SK-MEL-5 (cell line): Measurements from ENCODE around the gene SMCHD1. TPM values are rescaled to one million over a fixed set of nuclear protein-coding genes. Genes with fewer than 3 reads are reported as not detected.
"Not testable (repeated sequence)": the region's sequence is repeated elsewhere in the genome, so short reads cannot be mapped to it uniquely, and the experiment has no call there.

ENCODE experiments used
- DNase-seq: peaks from one replicate; pipeline ENCODE4 v3.0.0-alpha.2; 2016; ENCODE audit warnings: low read depth, low spot score
- in situ Hi-C: cut with HindIII; loops from 2 replicates; pipeline ENCODE4 v1.10.0; 2016; ENCODE audit warnings: low sequenced_read_pairs, high pct_unique_total_duplicates, low pct_unique_long_range_greater_than_20kb
- total RNA-seq: library from RNA; depleted of rRNA; stranded (reverse); fragments of >200 nt; shearing (Covaris generic); gene quantifications from 2 replicates; pipeline ENCODE4 v1.2.3, GENCODE V29; 2014

SMCHD1 gene
- total RNA-seq, 1 experiment from 2014 or later: 40.3 TPM

DNA sequence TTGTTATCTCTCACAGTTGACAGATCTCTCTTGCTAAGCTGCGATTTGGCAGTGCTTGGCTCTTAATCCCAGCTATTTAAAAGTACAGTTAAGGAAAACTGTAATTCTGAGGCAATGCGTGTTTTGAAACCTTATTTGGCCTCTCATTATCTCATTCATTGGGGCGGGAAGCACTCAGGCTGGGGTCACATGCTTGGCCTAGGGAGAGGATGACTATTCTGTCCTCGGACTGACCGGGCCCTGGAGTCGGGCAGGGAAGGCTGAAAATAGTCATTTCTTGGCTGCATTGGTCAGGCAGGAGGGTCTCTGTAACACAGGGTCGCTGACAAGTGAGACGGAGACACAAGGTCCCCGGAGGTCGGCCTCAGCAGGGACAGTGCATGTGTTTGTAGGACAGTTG lies 171.1 kb downstream of the SMCHD1 start:
- in situ Hi-C loops: no loop called here

DNA sequence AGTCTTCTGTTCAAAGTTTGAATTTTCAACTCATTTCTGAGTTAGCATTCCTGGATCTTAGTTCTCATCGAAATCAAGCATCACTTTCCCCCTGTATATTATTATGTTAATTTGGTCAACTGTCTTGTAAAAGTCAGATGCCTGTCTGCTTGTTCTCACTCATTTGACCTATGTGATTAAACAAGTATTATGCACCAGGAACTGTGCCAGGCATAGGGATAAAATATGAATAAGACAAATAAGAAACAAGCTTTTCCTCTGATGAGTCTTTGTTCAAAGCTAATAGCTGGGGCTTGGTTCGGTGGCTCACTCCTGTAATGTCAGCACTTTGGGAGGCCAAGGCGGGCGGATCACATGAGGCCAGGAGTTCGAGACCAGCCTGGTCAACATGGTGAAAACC lies 171.5 kb downstream of the SMCHD1 start:
- DNase-seq: no peak
- in situ Hi-C loops: no loop called here

More for the DNA sequence above, 171.1 kb downstream of the SMCHD1 start:
- no peak for DNase-seq

DNA sequence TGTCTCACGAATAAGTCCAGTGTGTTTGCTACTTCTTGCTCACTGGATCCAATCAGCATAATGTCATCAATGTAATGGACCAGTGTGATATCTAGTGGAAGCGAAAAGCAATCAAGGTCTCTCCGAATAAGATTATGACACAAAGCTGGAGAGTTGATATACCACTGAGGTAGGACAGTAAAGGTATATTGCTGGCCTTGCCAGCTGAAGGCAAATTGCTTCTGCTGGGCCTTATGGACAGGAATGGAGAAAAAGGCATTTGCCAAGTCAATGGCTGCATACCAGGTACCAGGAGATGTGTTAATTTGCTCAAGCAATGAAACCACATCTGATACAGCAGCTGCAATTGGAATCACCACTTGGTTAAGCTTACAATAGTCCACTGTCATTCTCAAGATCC lies 180.6 kb downstream of the SMCHD1 start:
- DNase-seq, in situ Hi-C loops: not testable (repeated sequence)

DNA sequence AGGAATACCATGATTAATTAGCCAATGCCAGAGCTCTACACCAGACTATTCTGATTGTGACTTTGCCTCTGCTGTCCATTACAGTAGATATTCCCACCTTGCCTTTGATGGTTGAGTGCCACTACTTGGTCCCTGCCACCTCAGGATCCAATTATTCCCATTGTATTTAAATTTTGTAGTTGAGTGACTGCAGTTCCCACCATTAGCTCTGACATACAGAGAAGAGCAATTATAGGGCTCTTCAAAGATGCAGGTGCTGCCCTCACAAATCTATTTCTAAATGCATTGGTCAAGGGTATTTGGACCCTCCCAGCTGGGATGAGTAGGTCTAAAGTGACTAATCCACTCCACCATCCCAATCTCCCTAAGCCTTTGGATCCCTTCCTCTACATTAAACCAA lies 181.8 kb downstream of the SMCHD1 start:
- DNase-seq, in situ Hi-C loops: not testable (repeated sequence)

DNA sequence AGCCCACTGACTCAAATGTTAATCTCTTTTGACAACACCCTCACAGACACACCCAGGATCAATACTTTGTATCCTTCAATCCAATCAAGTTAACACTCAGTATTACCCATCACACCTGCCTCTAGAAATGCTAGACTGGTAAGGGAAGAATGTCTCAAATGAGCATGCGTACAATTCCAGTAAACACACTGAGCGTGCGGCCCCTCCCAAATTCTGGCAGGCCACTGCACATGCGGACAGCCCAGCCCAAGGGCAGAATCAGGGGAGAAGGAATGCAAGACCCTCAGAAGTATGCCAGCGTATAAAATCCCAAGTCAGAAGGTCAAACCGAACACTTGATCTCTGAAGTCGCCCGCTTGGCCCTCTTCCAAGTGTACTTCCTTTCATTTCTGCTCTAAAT lies 183.7 kb downstream of the SMCHD1 start:
- no peak for DNase-seq
- in situ Hi-C loops: no loop called here

DNA sequence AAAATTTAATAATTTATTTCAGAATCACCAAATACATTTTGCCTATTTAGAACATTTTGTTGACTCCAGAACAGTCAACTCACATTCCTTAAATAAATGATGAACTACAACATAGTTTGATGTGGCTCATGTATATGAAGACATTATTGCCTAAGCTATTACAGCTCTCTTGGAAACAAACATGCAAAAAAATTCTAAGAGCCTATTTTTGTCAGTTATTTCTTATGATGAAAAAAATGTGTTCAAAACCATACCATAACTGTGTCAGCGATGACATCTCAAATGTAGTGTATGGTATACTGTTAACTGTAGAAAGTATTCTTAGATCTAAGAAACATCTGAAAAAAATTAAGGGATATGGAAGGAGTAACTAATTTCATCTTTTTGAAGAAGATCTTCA lies 185.0 kb downstream of the SMCHD1 start:
- no peak for DNase-seq
- in situ Hi-C loops: no loop called here

DNA sequence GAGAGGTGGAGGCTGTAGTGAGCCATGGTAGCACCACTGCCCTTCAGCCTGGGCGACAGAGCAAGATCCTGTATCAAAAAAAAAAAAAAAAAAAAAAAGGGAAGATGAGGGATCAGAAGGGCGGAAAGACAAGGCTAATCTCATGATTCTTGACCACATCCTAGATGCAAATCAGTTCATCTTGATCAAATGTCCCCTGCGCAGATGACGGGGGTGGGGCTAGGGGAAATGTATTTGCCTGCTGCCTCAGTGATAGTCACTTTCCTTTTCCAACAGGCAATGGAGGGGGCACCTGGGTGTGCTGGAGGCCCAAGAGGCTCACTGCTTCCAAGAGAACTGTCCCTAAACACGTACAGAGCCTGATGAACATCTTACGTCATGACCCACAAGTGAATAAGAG lies 187.6 kb downstream of the SMCHD1 start:
- in situ Hi-C loops: no loop called here
- no peak for DNase-seq

DNA sequence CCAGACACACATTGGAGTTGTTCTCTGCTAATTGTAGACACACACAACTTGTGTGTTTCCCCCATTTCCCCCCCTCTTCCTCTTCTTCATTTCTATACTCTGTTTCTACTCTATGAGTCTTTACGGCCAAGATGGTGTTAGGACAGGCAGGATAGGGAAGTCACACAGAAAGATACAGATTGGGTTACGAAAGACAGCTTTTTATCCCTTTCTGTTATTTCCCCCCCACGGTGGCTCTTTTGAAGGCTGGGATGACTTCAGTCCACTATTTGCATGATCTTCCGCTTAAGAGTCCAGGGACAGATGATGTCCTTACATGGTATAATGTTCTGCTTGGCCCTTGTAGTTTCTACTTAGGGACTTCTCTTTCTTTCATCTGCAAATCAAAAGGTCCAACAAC lies 189.6 kb downstream of the SMCHD1 start:
- in situ Hi-C loops: no loop called here
- DNase-seq: no peak

DNA sequence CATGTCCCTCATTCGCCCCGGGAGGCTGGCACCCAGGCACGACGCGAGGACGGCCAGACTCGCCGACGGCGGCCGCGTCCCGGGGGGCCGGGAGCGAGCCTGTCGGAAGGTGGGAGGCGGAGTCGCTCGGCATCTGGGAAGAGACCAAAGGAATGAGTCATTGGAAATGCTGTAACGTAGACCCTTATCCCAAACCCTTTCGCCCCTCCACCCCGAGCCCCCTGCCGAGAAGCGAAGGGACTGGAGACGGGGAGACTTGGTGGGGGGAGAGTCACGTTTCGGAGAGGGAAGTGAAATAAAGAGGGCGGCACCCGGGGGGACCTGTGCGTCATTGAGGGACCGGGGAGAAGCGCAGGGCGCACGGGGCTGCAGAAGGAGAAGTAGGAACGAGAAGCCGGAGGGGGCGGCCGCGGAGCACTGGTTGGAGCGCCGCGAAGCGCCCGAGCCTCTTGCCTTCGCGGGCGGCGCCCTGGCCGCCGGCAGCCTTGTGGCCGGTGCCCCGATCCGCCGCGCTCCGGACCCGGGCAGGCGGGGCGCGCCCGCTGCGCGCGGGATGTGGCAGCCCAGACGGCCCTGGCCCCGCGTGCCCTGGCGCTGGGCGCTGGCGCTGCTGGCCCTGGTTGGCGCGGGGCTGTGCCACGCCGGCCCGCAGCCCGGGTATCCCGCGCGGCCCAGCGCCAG lies 191.2 kb downstream of the SMCHD1 start, which contains the start of gene EMILIN2:
Gene EMILIN2, plus strand, starts transcription at position 371 of the 681 bp plus-strand sequence. Its CDS starts 183 bp downstream, at position 554.
- in situ Hi-C loops: no loop called here
- DNase-seq: no peak

DNA sequence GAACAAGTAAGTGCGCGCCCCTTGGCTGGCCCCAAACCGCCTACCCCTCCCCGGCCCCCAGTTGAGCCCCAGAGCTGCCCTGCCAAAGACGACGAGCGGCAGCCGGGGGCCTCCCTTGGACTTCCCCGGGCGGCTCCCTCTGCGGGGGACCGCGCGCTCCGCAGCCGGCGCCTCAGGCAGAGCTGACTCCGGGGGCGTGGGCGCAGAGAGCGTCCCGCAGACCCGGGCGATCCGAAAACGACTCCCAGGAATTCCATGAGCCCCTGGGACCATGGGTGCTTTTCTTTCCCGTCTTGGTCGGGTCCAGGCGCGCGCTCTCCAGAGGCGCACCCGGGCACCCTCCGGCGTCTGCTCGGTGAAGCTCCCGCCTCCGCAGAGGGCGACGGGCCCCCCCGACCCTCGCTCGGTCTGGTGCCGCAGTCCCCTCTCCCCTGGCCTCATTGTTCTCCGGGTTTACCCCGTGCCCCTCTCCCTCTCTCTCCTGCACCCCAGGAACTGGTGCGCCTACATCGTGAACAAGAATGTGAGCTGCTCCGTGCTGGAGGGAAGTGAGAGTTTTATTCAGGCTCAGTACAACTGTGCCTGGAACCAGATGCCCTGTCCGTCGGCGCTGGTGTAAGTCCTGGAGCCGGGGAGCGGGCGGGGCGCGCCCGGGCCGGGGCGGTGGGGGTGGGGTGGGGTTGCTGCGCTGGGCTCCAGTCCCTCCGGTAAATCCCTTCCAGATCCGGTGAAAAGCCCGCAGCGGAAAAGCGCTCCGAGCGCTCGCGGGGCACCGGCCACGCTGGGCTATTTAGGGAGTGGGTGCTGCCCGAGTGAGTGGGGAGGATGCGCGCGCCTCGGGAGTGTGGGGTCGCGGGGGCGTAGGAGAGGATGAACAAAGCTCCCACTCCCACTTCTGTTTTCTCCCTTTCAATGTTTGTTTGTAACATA lies 192.1 kb downstream of the SMCHD1 start:
- in situ Hi-C loops: no loop called here
- DNase-seq: no peak

DNA sequence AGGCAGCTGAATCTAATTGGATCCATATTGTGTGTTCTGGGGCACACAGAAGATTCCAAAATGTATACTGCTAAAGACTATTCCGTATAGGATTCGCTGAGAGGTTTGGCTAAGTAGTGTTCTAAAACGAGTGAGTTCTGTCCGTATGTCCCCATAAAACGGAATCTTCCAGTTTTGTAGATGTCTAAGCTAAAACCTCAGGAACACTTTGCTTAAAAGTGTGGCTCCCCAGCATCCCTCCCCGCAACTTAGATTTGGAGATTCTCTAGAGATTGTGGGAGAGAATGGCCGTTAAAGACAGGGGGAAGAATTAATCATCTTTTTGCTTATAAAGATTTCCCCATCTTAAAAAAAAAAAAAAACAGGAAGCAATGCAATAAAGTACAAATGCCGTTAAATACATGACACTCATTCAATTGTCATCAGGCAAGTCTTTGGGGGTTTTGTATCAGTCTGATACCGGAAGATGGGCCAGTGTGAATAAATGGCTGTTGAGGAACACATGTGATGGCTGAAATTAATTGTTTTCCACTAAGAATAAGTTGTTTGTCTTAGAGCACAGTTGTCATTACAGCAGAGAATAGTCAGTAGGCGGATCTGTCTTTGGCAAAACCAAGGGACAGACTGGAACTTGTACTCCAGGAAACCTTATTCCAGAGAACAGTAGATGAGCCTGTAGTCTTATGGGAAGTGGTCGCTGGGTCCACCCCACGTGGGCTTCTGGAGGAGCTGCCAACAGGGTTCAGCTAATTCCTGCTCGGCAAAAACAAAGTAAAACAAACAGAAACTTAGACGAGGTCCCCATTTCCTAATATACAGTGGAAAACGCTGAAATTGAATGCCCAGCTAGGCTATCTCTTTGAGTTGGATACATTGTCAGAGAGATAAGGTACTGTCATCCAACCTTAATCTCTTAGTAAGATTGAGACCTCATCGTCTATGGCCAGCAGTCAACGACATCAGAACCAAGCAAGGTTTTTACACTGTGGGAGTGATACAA lies 193.0 kb downstream of the SMCHD1 start:
- DNase-seq: peak; percentile 64
- in situ Hi-C loops: no loop called here

DNA sequence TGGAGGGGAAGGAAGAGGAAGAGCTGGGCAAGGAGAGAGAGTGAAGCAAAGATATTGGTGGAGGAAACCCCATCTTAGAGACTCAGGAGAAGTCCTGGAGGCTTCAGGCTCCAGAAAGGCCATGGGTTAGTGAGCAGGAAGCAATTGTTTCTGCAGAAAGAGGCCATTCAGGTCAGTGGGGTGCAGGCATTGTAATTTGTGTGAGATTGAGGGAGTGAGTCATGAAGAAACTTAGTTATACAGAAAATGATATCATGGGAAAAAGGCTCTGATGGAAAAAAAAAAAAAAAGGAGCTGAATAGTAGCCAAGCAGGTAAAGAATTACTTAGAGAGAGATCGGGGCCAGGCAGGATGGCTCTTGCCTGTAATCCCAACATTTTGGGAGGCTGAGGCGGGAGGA lies 195.3 kb downstream of the SMCHD1 start:
- DNase-seq: no peak
- in situ Hi-C loops: no loop called here

DNA sequence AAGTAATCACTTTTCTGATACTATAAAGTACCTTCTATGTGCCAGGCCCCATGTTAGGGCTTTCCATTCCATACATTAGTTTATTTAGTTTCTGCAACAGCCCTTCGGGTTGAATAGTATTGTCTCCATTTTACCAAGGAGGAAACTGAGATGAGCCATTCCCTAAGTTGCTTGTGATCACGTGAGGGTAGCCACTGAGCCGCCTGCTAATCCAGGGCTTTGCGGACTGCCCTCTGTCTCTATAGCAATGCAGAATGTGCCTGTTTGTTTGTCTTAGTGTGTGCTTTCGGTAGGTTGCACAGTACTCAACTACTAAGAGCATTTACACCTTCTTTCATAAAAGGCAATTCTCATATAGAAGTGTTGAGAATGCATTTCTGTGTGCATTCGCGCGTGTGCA lies 196.2 kb downstream of the SMCHD1 start:
- in situ Hi-C loops: no loop called here
- no peak for DNase-seq

DNA sequence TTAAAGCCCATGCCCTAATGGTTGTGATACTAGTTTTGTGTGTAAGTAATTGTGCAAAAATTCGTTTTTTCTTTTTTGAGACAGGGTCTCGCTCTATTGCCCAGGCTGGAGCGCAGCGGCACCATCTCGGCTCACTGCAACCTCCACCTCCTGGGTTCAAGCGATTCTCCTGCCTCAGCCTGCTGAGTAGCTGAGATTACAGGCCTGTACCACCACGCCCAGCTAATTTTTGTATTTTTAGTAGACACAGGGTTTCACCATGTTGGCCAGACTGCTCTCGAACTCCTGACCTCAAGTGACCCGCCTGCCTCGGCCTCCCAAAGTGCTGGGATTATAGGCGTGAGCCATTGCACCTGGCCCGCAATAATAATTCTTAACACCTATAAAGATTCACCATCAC lies 196.9 kb downstream of the SMCHD1 start:
- DNase-seq, in situ Hi-C loops: not testable (repeated sequence)

DNA sequence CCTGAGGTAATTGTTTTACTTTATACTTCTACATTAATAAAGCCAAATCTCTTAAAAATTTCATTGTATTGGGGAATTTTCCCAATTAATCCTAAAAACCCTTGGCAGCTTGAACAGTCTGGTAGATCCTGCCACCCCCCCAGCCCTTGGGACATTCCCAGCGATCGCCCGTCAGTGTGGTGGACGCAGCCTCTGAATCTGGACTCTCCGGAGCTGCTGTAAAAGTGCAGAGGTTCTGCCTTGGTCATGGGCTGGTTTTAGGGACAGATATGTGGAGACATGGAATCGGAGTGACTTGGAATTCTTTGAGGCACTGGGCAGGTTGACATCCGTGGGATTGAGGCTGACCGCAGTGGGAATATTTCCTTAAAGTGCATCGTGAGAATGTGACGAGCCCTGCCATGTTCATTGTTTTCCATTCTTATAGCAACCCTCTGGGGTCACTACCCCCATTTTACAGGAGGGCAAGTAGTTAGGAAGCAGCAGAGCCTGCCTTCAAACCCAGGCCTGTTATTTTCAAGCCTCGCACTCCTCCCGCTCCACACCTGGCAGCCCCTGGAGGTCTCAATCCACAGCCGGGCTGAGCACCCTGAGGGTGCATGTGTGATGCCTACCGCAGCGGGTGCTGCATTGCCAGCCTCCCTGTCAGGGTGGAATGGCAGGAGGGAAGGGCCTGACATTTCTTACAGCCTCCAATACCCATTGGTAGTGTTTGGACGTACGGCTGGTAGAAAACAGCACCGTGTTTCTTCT lies 197.8 kb downstream of the SMCHD1 start:
- DNase-seq: no peak
- in situ Hi-C loops: no loop called here

DNA sequence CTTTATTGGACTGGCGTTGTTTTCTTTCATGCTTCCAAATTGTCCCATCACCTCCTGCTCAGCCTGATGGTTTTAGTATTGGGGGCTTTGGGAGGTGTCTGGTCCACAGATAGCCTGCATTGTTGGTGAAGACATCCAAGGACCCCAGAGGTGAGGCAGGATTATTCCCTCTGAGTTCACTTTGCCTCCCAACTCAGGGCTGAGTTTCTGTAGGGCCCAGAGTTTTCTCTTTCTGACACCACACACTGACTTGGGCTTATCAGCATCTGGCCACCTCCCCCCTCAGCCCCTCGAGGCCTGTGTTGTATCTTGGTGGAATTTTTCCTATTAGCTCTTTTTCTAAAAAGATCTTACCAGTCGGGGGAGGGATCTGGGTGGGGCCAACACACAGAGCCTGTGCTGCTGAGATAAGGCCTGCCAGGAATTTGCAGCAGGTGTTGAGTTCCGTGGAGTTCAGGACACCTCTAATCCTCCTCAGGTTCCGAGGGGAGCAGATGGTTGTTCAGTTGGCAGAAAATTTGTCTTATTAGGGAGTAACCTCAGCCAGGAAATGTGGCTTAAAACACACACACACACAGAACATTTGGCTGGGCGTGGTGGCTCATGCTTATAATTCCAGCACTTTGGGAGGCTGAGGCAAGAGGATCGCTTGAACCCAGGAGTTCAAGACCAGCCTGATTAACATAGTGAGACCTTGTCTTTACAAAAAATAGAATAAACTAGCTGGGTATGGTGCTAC lies 198.6 kb downstream of the SMCHD1 start:
- no peak for DNase-seq
- in situ Hi-C loops: no loop called here
